Glutamatergic neuron (in vitro differentiated cells): ENCODE data around the gene OR4C3. TPM values are rescaled to one million over a fixed set of nuclear protein-coding genes. Genes with fewer than 3 reads are reported as not detected.
"Not testable (repeated sequence)": the region's sequence is repeated elsewhere in the genome, so short reads cannot be mapped to it uniquely, and the experiment has no call there.

Experiments
- DNase-seq: peaks from one replicate; pipeline ENCODE4 v3.0.0; 2022
- H3K27ac Mint-ChIP-seq: one replicate; pipeline ENCODE4 v1.8.0; 2020; ENCODE audit warnings: mild to moderate bottlenecking, mixed read lengths, inconsistent platforms; ENCODE audit not compliant: unreplicated experiment
- H3K27me3 Mint-ChIP-seq: one replicate; pipeline ENCODE4 v1.8.0; 2020; ENCODE audit warnings: mild to moderate bottlenecking, moderate library complexity, mixed read lengths, inconsistent platforms; ENCODE audit not compliant: unreplicated experiment
- H3K36me3 Mint-ChIP-seq: one replicate; pipeline ENCODE4 v1.8.0; 2020; ENCODE audit warnings: mild to moderate bottlenecking, mixed read lengths, inconsistent platforms; ENCODE audit not compliant: unreplicated experiment
- H3K4me1 Mint-ChIP-seq: one replicate; pipeline ENCODE4 v1.8.0; 2020; ENCODE audit warnings: mild to moderate bottlenecking, low read depth, mixed read lengths, inconsistent platforms; ENCODE audit not compliant: unreplicated experiment
- H3K4me3 Mint-ChIP-seq: one replicate; pipeline ENCODE4 v1.8.0; 2020; ENCODE audit warnings: mild to moderate bottlenecking, mixed read lengths, inconsistent platforms; ENCODE audit not compliant: unreplicated experiment
- H3K9me3 Mint-ChIP-seq: one replicate; pipeline ENCODE4 v1.8.0; 2020; ENCODE audit warnings: mild to moderate bottlenecking, moderate library complexity, mixed read lengths, inconsistent platforms; ENCODE audit not compliant: unreplicated experiment
- total RNA-seq: library from RNA; stranded (reverse); fragmentation: NEBNext Ultra II Directional; extraction: Animal tissue kit (Norgen Biotek cat#: 25700); gene quantifications from one replicate; pipeline ENCODE4 v1.2.1, GENCODE V29; 2021; ENCODE audit not compliant: unreplicated experiment
- TF ChIP-seq, protein P1 (sequence below): fragments of 200-600 bp; sonication (generic); IDR thresholded peaks from one replicate; pipeline ENCODE4 v1.5.0; 2021; ENCODE audit not compliant: partially characterized antibody, unreplicated experiment

Gene OR4C3
- total RNA-seq, 1 donor from 2014 or later = not detected

- H3K4me1 Mint-ChIP-seq = no peaks in the 10 kb centered on the region
- H3K9me3 Mint-ChIP-seq = peaks cover 8% of the 10 kb centered on the region
- no peak for DNase-seq
- H3K36me3 Mint-ChIP-seq = peaks cover 10% of the 10 kb centered on the region
- H3K27me3 Mint-ChIP-seq = no peaks in the 10 kb centered on the region
- H3K27ac Mint-ChIP-seq = no peak overlapping the region
- TF ChIP-seq, protein P1, sequence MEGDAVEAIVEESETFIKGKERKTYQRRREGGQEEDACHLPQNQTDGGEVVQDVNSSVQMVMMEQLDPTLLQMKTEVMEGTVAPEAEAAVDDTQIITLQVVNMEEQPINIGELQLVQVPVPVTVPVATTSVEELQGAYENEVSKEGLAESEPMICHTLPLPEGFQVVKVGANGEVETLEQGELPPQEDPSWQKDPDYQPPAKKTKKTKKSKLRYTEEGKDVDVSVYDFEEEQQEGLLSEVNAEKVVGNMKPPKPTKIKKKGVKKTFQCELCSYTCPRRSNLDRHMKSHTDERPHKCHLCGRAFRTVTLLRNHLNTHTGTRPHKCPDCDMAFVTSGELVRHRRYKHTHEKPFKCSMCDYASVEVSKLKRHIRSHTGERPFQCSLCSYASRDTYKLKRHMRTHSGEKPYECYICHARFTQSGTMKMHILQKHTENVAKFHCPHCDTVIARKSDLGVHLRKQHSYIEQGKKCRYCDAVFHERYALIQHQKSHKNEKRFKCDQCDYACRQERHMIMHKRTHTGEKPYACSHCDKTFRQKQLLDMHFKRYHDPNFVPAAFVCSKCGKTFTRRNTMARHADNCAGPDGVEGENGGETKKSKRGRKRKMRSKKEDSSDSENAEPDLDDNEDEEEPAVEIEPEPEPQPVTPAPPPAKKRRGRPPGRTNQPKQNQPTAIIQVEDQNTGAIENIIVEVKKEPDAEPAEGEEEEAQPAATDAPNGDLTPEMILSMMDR = no peak
- no peak overlapping the region for H3K4me3 Mint-ChIP-seq
Observed at GRCh38 chr11:48354013-48354412, 29.3 kb downstream of the OR4C3 start.

DNA sequence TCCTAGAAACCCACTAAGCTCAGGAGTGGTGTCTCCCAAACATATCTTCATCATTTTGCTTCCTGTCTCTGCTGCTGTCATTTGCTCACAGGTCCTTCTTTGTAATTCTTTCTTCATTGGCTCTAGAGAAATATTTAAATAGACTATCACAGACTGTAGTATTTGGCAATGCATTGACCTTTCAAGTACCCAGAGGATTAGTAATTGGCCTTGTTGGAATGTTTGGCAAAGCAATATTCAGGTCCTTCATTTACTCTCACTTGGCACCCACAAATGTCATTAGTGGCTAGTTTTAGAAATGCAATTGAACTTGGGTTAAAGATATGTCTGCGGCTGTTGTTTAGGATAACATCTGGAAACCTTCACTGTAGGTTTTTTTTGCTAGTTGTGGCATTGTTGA, 30.0 kb downstream of the OR4C3 start:
- Mint-ChIP-seq H3K27ac (no peak overlapping the region), H3K4me3 (no peak overlapping the region), H3K9me3 (peaks cover 6% of the 10 kb centered on the region), H3K27me3 (no peaks in the 10 kb centered on the region), H3K4me1 (no peaks in the 10 kb centered on the region), H3K36me3 (peaks cover 10% of the 10 kb centered on the region)
- TF ChIP-seq, protein P1 = no peak
- DNase-seq = no peak

GRCh38 chr11:48361289-48361688, 36.6 kb downstream of the OR4C3 start:
- H3K27ac Mint-ChIP-seq, H3K27me3 Mint-ChIP-seq, DNase-seq, H3K4me3 Mint-ChIP-seq, H3K9me3 Mint-ChIP-seq, H3K4me1 Mint-ChIP-seq: not testable (repeated sequence)
- H3K36me3 Mint-ChIP-seq = peaks cover 14% of the 10 kb centered on the region

DNA sequence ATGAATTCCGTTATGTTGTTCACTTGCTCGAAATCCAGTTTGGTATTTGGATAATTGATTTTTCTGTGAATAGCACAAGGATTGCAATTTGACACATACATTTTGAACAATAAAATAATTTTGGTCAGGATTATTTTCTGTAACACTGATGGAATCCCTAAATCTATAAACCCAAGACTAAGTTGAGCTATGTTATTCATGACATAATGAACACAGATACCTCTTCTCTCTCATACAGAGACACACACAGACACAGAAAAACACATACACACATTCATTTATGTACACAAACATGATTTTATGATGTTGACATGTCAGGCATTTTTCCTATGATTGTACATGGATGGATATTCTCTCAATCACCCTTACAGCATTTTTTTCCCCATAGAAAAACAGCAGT, 41.6 kb downstream of the OR4C3 start, which contains the start of gene OR4C5:
Gene OR4C5 (minus strand): TSS at position 101 of the 400 bp plus-strand sequence. CDS start 0 bp downstream, at position 101.
- DNase-seq = no peak
- Mint-ChIP-seq H3K27ac (no peak within 1 kb of the TSS), H3K4me3 (no peak within 1 kb of the TSS), H3K9me3 (peaks cover 2% of the 10 kb centered on the region), H3K4me1 (no peaks in the 10 kb centered on the region), H3K36me3 (peaks cover 8% of the 10 kb centered on the region), H3K27me3 (peaks cover 3% of the 10 kb centered on the region)
- TF ChIP-seq, protein P1 = no peak

Other genes with a start within 250 kb of the OR4C3 start
- not detected for gene OR4B1, start 108.1 kb upstream of the OR4C3 start, total RNA-seq
- gene OR4X2, start 79.8 kb upstream of the OR4C3 start, total RNA-seq = not detected
- gene OR4X1, start 61.1 kb upstream of the OR4C3 start, total RNA-seq = not detected
- gene OR4S1, start 18.7 kb upstream of the OR4C3 start, total RNA-seq = not detected
- gene OR4C5, start 41.5 kb downstream of the OR4C3 start, total RNA-seq = not detected
- not detected for gene OR4A47, start 163.9 kb downstream of the OR4C3 start, total RNA-seq